Measurements from ENCODE around the gene ZCCHC4. TPM values are rescaled to one million over a fixed set of nuclear protein-coding genes. Genes with fewer than 3 reads are reported as not detected.

The ZCCHC4 gene
- total and polyA plus RNA-seq, 2 of the 8 experiments (the other 6 are each of a cell fraction or from before 2014, with no cell fraction given) = 9.8 to 12.5 TPM

DNA sequence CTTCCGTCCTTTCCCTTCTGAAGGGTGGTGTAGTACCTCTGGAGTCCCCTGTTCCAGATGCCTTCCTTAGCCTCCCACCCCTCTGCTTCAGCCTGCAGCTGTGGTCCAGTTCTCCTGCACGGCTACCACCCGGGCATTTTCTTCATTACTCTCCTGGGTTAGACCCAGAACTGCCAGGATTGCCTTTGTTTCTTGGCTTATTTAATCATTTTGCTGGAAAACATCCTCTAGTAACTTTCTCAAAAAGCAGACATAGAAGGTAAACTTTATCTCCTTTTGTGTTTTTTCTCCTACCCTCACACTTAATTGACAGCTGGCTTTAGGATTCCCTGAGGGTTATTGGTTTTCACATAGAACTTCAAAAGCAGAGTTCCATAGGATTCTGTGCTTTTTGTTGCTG lies 84.7 kb downstream of the ZCCHC4 start:
- no peaks in the 10 kb centered on the region for H3K9me3 ChIP-seq (ENCODE audit: insufficient read depth in 2 of 2, low read depth in 1 of 2, low read length in 1 of 2)
- no peak overlapping the region for H3K4me3 ChIP-seq (ENCODE audit: extremely low read depth in 1 of 4, insufficient read depth in 2 of 4, low read depth in 3 of 4, low read length in 4 of 4)
- no peak overlapping the region for H3K4ac ChIP-seq (replicated peaks; ENCODE audit: insufficient read length, low read depth, low read length)
- H2AK5ac ChIP-seq (ENCODE audit: low read depth, low read length) = no peak overlapping the region
- H2BK15ac ChIP-seq (ENCODE audit: low read length) = no peak overlapping the region
- no peak overlapping the region for H2AFZ ChIP-seq (ENCODE audit: low read length)
- ChIA-PET CTCF (ENCODE audit: partially characterized antibody) (no interaction called here), POLR2A (ENCODE audit: partially characterized antibody) (no interaction called here)
- H4K91ac ChIP-seq (replicated peaks; ENCODE audit: insufficient read length, low read length) = no peak overlapping the region
- peaks cover 0 to 1% (median 0%) of the 10 kb centered on the region in 4 experiments; a peak in 1 of 7 replicates for H3K27me3 ChIP-seq (replicated peaks in 1 of 4; ENCODE audit: control insufficient read depth in 3 of 4, extremely low read depth in 1 of 4, insufficient read depth in 3 of 4, low read length in 3 of 4)
- H3K9ac ChIP-seq (replicated peaks in 1 of 4; ENCODE audit: extremely low read depth in 1 of 4, low read depth in 3 of 4, low read length in 3 of 4) = no peak overlapping the region
- H4K20me1 ChIP-seq (replicated peaks in 1 of 2; ENCODE audit: control insufficient read depth in 1 of 2, insufficient read depth in 2 of 2, low read length in 2 of 2) = peaks cover 2% of the 10 kb centered on the region in 2 experiments
- H2BK5ac ChIP-seq (ENCODE audit: low read depth, low read length) = no peak overlapping the region
- H4K5ac ChIP-seq (ENCODE audit: insufficient read length, low read depth, low read length) = no peak overlapping the region
- H3K4me2 ChIP-seq (ENCODE audit: insufficient read depth in 1 of 2, low read depth in 2 of 2, low read length in 2 of 2) = no peak overlapping the region
- no peaks in the 10 kb centered on the region for H3K4me1 ChIP-seq (replicated peaks in 1 of 4; ENCODE audit: control insufficient read depth in 3 of 4, insufficient read depth in 4 of 4, low read length in 3 of 4)
- H2BK120ac ChIP-seq (replicated peaks; ENCODE audit: low read depth, low read length) = no peak overlapping the region
- H4K8ac ChIP-seq (ENCODE audit: extremely low read depth, insufficient read depth, low read length) = no peak overlapping the region
- FAIRE-seq (no peak), DNase-seq (ENCODE audit: low read depth in 1 of 2, low spot score in 2 of 2) (no peak)
- H3K56ac ChIP-seq (replicated peaks; ENCODE audit: insufficient read length, low read depth, low read length) = no peak overlapping the region
- no peaks in the 10 kb centered on the region for H3K23me2 ChIP-seq (ENCODE audit: low read depth, low read length)
- H3K36me3 ChIP-seq (ENCODE audit: control insufficient read depth in 2 of 4, insufficient read depth in 4 of 4, low read length in 3 of 4) = peaks cover 6 to 70% (median 28%) of the 10 kb centered on the region in 4 experiments
- H2BK12ac ChIP-seq (ENCODE audit: low read depth, low read length) = no peak overlapping the region
- H3K79me2 ChIP-seq (ENCODE audit: control insufficient read depth in 1 of 2, insufficient read depth in 2 of 2, low read length in 2 of 2) = no peaks in the 10 kb centered on the region
- no peak overlapping the region for H3K23ac ChIP-seq (ENCODE audit: insufficient read length)
- no peak overlapping the region for H3K18ac ChIP-seq (ENCODE audit: extremely low read depth, low read length)
- no peak overlapping the region for H2BK20ac ChIP-seq (ENCODE audit: low read length)
- WGBS, 2 experiments (ENCODE audit: extremely low coverage in 1 of 2, insufficient coverage in 1 of 2, insufficient read length in 1 of 2, insufficient replicate concordance in 2 of 2, low coverage in 1 of 2, low lambda C conversion rate in 2 of 2, missing lambda C conversion rate in 1 of 2) = 98% methylated on average over 3 of the region's 3 CpGs; no CpG with 5 or more reads in 1 of the 2 experiments
- H3K79me1 ChIP-seq (ENCODE audit: low read depth, low read length) = peaks cover 2% of the 10 kb centered on the region; the same call in 1 of the 2 replicates
- H3K27ac ChIP-seq (ENCODE audit: low read depth, low read length) = no peak overlapping the region
- no peak overlapping the region for H3K14ac ChIP-seq (ENCODE audit: insufficient read length)
- TF ChIP-seq, protein P1, sequence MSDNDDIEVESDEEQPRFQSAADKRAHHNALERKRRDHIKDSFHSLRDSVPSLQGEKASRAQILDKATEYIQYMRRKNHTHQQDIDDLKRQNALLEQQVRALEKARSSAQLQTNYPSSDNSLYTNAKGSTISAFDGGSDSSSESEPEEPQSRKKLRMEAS (IDR thresholded peaks at IDR 0.05) = no peak
- TF ChIP-seq POLR2AphosphoS5 (IDR thresholded peaks at IDR 0.05; ENCODE audit: low read depth, low read length) = no peak
- no peak for TF ChIP-seq TCF12 (IDR thresholded peaks at IDR 0.05; ENCODE audit: low read depth, low read length)
- no peak for TF ChIP-seq TBP (IDR thresholded peaks at IDR 0.05; ENCODE audit: low read depth, low read length)
- TF ChIP-seq SIX5 (IDR thresholded peaks at IDR 0.05; ENCODE audit: low read depth, low read length) = no peak
- TF ChIP-seq SIN3A (conservative IDR thresholded peaks at IDR 0.05 in 1 of 2, IDR thresholded peaks at IDR 0.05 in 1 of 2; ENCODE audit: low read depth in 1 of 2, low read length in 2 of 2) = no peak
- TF ChIP-seq CHD1 (IDR thresholded peaks at IDR 0.05; ENCODE audit: low read depth, low read length) = no peak
- no peak for TF ChIP-seq GABPA (IDR thresholded peaks at IDR 0.05; ENCODE audit: borderline replicate concordance, insufficient read depth, low read length)
- TF ChIP-seq MAFK (IDR thresholded peaks at IDR 0.05; ENCODE audit: low read depth, low read length) = no peak
- TF ChIP-seq NRF1 (IDR thresholded peaks at IDR 0.05; ENCODE audit: low read depth, low read length) = no peak
- no peak for TF ChIP-seq TEAD4 (IDR thresholded peaks at IDR 0.05; ENCODE audit: low read depth, low read length)
- no peak for TF ChIP-seq RBBP5 (IDR thresholded peaks at IDR 0.05; ENCODE audit: borderline replicate concordance, low read depth, low read length)
- TF ChIP-seq BACH1 (IDR thresholded peaks at IDR 0.05; ENCODE audit: low read length) = no peak
- no peak for TF ChIP-seq BRCA1 (IDR thresholded peaks at IDR 0.05; ENCODE audit: low read depth, low read length)
- no peak for TF ChIP-seq EP300 (IDR thresholded peaks at IDR 0.05; ENCODE audit: borderline replicate concordance in 1 of 2, low read depth in 2 of 2, low read length in 2 of 2)
- no peak for TF ChIP-seq JUN (IDR thresholded peaks at IDR 0.05; ENCODE audit: low read depth, low read length)
